ENCODE results near the gene SH3RF3.

DNA sequence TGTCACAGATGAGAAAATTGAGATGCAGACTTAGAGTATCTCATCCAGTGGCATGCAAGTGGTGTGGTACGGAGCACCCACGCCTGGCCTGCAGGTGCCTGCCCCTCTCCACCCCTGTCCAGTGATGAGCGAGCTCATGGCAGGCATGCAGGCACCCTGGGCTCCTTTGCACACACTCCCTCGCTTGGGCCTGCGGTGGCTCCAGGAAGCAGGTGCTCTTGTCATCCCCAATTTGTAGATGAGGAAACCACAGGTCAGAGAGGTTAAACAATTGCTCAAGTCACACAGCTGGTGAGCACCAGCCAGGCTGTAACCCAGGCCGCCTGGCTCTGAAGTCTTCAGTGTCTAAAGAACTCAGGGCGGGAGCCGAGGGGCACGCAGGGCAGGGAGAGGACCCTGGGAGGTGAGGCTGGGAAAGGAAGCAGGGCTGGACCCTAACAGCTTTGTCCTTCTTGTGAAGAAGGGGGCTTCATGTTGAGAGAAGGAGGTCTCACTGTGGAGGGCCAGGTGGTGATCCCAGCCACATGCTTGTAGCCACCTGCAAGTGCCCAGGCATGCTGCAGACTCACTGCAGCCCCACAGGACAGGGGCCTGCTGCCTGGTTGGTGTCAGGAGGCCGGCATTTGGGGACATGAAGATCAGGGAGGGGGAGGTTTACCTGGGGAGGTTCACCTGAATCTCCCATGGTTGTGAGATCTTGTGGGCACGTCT is 166.2 kb downstream of the SH3RF3 start:
- TF ChIP-seq GATA2 (IDR thresholded peaks at IDR 0.05; ENCODE audit: low read depth, low read length) = no peak
- TF ChIP-seq GATA3 (IDR thresholded peaks at IDR 0.05; ENCODE audit: low read depth, low read length) = no peak
